Neural cell (in vitro differentiated cells): ENCODE results near the gene SLC66A1. TPM values are rescaled to one million over a fixed set of nuclear protein-coding genes. Genes with fewer than 3 reads are reported as not detected.

Source experiments
- H2AFZ ChIP-seq: fragments of 200-600, 300-800 bp; sonication (generic), shearing (Covaris generic); 2 replicates; pipeline ENCODE4 v1.6.0; 2014; ENCODE audit warnings: low read depth, mild to moderate bottlenecking, antibody characterized with exemption, low read length, moderate library complexity
- H3F3A ChIP-seq: fragments of 200-600 bp; shearing (Covaris generic); 2 replicates; pipeline ENCODE4 v1.6.1; 2016; ENCODE audit warnings: mild to moderate bottlenecking, moderate library complexity, mixed read lengths, antibody characterized with exemption, low read length; ENCODE audit not compliant: insufficient read depth, poor library complexity, severe bottlenecking
- H3K27ac ChIP-seq: fragments of 200-600, 300-800 bp; sonication (generic), shearing (Covaris generic); 2 replicates; pipeline ENCODE4 v1.5.1; 2014; ENCODE audit warnings: mild to moderate bottlenecking, low read length, moderate library complexity
- H3K27me3 ChIP-seq: fragments of 300-800, 200-600 bp; sonication (generic), shearing (Covaris generic); 2 replicates; pipeline ENCODE4 v1.6.0; 2014; ENCODE audit warnings: mild to moderate bottlenecking, low read depth, low read length, moderate library complexity; ENCODE audit not compliant: insufficient read depth
- H3K36me3 ChIP-seq: fragments of 300-800, 200-600 bp; sonication (generic), shearing (Covaris generic); 2 replicates; pipeline ENCODE4 v1.5.1; 2014; ENCODE audit warnings: mild to moderate bottlenecking, antibody characterized with exemption, low read length, moderate library complexity; ENCODE audit not compliant: insufficient read depth
- H3K4me2 ChIP-seq: fragments of 300-800, 200-600 bp; sonication (generic), shearing (Covaris generic); 2 replicates; pipeline ENCODE4 v1.6.0; 2014; ENCODE audit warnings: mild to moderate bottlenecking, low read length
- H3K4me3 ChIP-seq: fragments of 300-800, 200-600 bp; sonication (generic), shearing (Covaris generic); 2 replicates; pipeline ENCODE4 v1.5.1; 2014; ENCODE audit warnings: mild to moderate bottlenecking, low read length, moderate library complexity
- H3K79me2 ChIP-seq: fragments of 200-600 bp; shearing (Covaris generic); replicated peaks from 2 replicates; pipeline ENCODE4 v1.6.0; 2014; ENCODE audit warnings: mild to moderate bottlenecking, low read length, moderate library complexity; ENCODE audit not compliant: insufficient read depth
- H3K9ac ChIP-seq: fragments of 300-800, 200-600 bp; sonication (generic), shearing (Covaris generic); 2 replicates; pipeline ENCODE4 v1.6.1; 2016; ENCODE audit warnings: mild to moderate bottlenecking, low read length, mixed read lengths
- H3K9me2 ChIP-seq: fragments of 200-600 bp; shearing (Covaris generic); 2 replicates; pipeline ENCODE4 v1.6.1; 2016; ENCODE audit warnings: mild to moderate bottlenecking, low read length, mixed read lengths; ENCODE audit not compliant: insufficient read depth
- H3K9me3 ChIP-seq: fragments of 200-600, 300-800 bp; sonication (generic), shearing (Covaris generic); 2 replicates; pipeline ENCODE4 v1.6.1; 2016; ENCODE audit warnings: mild to moderate bottlenecking, mixed run types, low read length, moderate library complexity, mixed read lengths
- H4K20me1 ChIP-seq: fragments of 200-600 bp; shearing (Covaris generic); 2 replicates; pipeline ENCODE4 v1.6.1; 2016; ENCODE audit warnings: mild to moderate bottlenecking, mixed run types; ENCODE audit not compliant: insufficient read depth
- CTCF ChIP-seq: fragments of 450-650 bp; IDR thresholded peaks from 2 replicates; pipeline ENCODE4 v1.5.1; 2014; ENCODE audit warnings: antibody characterized with exemption, mild to moderate bottlenecking, moderate library complexity; ENCODE audit not compliant: poor library complexity, severe bottlenecking
- EP300 ChIP-seq: fragments of 450-650 bp; conservative IDR thresholded peaks from 2 replicates; pipeline ENCODE4 v1.6.1; 2014; ENCODE audit warnings: antibody characterized with exemption, mild to moderate bottlenecking, moderate library complexity; ENCODE audit not compliant: poor library complexity, severe bottlenecking
- EZH2 ChIP-seq: fragments of 200-600, 300-800 bp; shearing (Covaris generic), sonication (generic); IDR thresholded peaks from 2 replicates; pipeline ENCODE4 v1.6.1; 2014; ENCODE audit warnings: antibody characterized with exemption, low read length, borderline replicate concordance, mild to moderate bottlenecking; ENCODE audit not compliant: insufficient read depth, poor library complexity, severe bottlenecking
- MXI1 ChIP-seq: fragments of 450-650 bp; conservative IDR thresholded peaks from 2 replicates; pipeline ENCODE4 v1.6.1; 2014; ENCODE audit warnings: antibody characterized with exemption, mild to moderate bottlenecking; ENCODE audit not compliant: poor library complexity, severe bottlenecking
- POLR2AphosphoS5 ChIP-seq: IDR thresholded peaks from 2 replicates; pipeline ENCODE4 v1.6.1; 2012
- RAD21 ChIP-seq: fragments of 450-650 bp; conservative IDR thresholded peaks from 2 replicates; pipeline ENCODE4 v1.6.1; 2014; ENCODE audit warnings: antibody characterized with exemption, mild to moderate bottlenecking, moderate library complexity
- SMC3 ChIP-seq: fragments of 450-650 bp; conservative IDR thresholded peaks from 2 replicates; pipeline ENCODE4 v1.6.1; 2014; ENCODE audit warnings: antibody characterized with exemption, mild to moderate bottlenecking, moderate library complexity; ENCODE audit not compliant: poor library complexity
- TAF1 ChIP-seq: IDR thresholded peaks from 2 replicates; pipeline ENCODE4 v1.6.1; 2012; ENCODE audit warnings: low read depth
- polyA plus RNA-seq: library from polyadenylated mRNA; depleted of rRNA; stranded (reverse); fragments of >200 nt; gene quantifications from 2 replicates; pipeline ENCODE4 v1.2.3, GENCODE V29; 2014
- TF ChIP-seq, protein P1 (sequence below): IDR thresholded peaks from 2 replicates; pipeline ENCODE4 v1.6.1; 2012; ENCODE audit warnings: borderline replicate concordance

The SLC66A1 gene
- polyA plus RNA-seq, 1 donor from 2014 or later, result 31.8 TPM

GRCh38 chr1:19330449-19331135 lies 18.5 kb downstream of the SLC66A1 start:
- no peak overlapping the region for H3K9ac ChIP-seq
- no peaks in the 10 kb centered on the region for H3F3A ChIP-seq
- H3K79me2 ChIP-seq, result no peaks in the 10 kb centered on the region
- H3K36me3 ChIP-seq, result no peaks in the 10 kb centered on the region
- no peaks in the 10 kb centered on the region for H3K9me3 ChIP-seq
- no peak overlapping the region for H3K4me2 ChIP-seq
- H3K9me2 ChIP-seq, result no peaks in the 10 kb centered on the region
- no peaks in the 10 kb centered on the region for H3K27me3 ChIP-seq
- H4K20me1 ChIP-seq, result no peaks in the 10 kb centered on the region
- no peak overlapping the region for H3K4me3 ChIP-seq
- no peak overlapping the region for H2AFZ ChIP-seq
- no peak for TF ChIP-seq EZH2
- TF ChIP-seq RAD21, result no peak
- no peak for TF ChIP-seq MXI1
- TF ChIP-seq SMC3, result no peak
- no peak for TF ChIP-seq POLR2AphosphoS5
- no peak for TF ChIP-seq TAF1
- no peak for TF ChIP-seq EP300
- no peak for TF ChIP-seq CTCF
- TF ChIP-seq, protein P1, sequence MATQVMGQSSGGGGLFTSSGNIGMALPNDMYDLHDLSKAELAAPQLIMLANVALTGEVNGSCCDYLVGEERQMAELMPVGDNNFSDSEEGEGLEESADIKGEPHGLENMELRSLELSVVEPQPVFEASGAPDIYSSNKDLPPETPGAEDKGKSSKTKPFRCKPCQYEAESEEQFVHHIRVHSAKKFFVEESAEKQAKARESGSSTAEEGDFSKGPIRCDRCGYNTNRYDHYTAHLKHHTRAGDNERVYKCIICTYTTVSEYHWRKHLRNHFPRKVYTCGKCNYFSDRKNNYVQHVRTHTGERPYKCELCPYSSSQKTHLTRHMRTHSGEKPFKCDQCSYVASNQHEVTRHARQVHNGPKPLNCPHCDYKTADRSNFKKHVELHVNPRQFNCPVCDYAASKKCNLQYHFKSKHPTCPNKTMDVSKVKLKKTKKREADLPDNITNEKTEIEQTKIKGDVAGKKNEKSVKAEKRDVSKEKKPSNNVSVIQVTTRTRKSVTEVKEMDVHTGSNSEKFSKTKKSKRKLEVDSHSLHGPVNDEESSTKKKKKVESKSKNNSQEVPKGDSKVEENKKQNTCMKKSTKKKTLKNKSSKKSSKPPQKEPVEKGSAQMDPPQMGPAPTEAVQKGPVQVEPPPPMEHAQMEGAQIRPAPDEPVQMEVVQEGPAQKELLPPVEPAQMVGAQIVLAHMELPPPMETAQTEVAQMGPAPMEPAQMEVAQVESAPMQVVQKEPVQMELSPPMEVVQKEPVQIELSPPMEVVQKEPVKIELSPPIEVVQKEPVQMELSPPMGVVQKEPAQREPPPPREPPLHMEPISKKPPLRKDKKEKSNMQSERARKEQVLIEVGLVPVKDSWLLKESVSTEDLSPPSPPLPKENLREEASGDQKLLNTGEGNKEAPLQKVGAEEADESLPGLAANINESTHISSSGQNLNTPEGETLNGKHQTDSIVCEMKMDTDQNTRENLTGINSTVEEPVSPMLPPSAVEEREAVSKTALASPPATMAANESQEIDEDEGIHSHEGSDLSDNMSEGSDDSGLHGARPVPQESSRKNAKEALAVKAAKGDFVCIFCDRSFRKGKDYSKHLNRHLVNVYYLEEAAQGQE, result no peak
- H3K27ac ChIP-seq, result no peak overlapping the region

DNA sequence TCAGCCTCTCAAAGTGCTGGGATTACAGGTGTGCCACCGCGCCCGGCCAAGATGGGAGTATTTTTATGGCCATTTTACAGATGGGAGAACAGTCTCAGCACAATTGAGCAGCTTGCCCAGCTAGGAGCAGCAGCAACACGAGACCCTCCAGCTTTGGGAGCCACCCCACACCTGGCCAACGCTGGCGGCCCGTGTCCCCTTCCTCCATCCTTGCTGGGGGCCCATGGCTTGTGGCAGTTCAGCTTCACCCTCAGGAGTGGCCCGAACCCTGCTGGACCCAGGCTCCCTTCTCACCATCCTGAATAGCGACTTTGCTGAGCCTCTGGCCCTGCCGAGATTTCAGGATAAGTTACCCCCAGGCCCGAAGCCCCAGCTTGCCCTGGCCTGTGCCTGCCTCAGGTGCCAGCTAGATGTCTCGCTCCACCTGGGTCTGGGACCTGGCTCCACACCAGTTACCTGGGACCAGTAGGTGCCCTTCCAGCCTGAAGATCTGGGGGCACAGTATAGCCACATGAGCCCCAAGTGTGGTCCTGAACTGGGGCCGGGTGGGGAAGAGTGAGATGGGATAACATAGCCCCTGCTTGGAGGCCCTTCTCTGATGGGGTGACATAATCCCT lies 19.2 kb downstream of the SLC66A1 start:
- H3K27ac ChIP-seq, result no peak overlapping the region
- H3K4me2 ChIP-seq, result no peak overlapping the region
- no peaks in the 10 kb centered on the region for H3K9me3 ChIP-seq
- H3K4me3 ChIP-seq, result no peak overlapping the region
- H3K36me3 ChIP-seq, result no peaks in the 10 kb centered on the region
- H2AFZ ChIP-seq, result no peak overlapping the region
- no peaks in the 10 kb centered on the region for H3F3A ChIP-seq
- no peaks in the 10 kb centered on the region for H3K9me2 ChIP-seq
- H4K20me1 ChIP-seq, result no peaks in the 10 kb centered on the region
- TF ChIP-seq EZH2 (no peak), RAD21 (no peak), CTCF (no peak)
- TF ChIP-seq, protein P1, result no peak
- H3K79me2 ChIP-seq, result no peaks in the 10 kb centered on the region
- H3K9ac ChIP-seq, result no peak overlapping the region
- H3K27me3 ChIP-seq, result no peaks in the 10 kb centered on the region
